HG02938 (cell line): Measurements from ENCODE around the gene SNRNP27.
"Not testable (repeated sequence)": the region's sequence is repeated elsewhere in the genome, so short reads cannot be mapped to it uniquely, and the experiment has no call there.

Experiments
- ATAC-seq: cut with Tn5 transposase; IDR thresholded peaks from one replicate; pipeline ENCODE4 v1.9.1; 2021; ENCODE audit warnings: mild to moderate bottlenecking, moderate library complexity; ENCODE audit not compliant: unreplicated experiment

SNRNP27 gene

DNA sequence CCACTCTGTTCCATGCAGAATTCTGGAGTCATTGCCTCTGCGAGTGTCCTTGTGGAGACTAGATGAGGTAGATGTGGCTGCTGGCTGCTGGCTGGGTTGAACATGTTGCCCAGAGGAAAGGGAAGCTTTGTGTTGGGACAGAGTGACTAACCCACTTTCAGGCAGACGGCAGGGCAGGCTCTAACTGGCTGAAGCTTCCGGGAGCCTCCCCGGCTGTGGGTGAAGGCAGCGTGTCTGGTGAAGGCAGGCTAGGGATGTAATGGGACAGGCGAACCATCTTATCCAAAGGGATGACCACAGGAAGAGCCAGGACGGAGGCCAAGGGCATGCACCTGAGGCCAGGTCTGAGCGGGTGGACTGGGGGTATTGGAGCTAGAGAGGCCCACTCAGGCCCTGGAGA, 51.7 kb downstream of the SNRNP27 start:
- ATAC-seq: no peak

DNA sequence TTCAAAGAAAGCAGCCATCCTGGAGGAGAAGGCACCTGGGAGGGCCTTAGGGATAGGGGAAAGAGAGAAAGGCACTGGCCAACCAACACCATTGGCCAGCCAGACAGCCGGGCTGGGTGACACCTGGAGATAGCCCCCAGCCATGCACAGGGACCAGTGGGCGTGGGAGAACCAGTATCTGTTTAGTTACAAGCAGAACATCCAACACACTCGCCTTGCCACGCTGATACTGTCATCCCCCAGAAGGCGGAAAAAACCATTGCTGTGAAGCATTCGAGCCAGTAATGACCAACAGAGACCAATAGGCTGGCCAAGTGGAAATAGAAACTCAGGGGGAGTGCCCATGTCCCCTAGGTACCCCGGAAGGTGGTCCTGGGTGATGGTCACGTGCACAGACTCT, 52.2 kb downstream of the SNRNP27 start:
- no peak for ATAC-seq

DNA sequence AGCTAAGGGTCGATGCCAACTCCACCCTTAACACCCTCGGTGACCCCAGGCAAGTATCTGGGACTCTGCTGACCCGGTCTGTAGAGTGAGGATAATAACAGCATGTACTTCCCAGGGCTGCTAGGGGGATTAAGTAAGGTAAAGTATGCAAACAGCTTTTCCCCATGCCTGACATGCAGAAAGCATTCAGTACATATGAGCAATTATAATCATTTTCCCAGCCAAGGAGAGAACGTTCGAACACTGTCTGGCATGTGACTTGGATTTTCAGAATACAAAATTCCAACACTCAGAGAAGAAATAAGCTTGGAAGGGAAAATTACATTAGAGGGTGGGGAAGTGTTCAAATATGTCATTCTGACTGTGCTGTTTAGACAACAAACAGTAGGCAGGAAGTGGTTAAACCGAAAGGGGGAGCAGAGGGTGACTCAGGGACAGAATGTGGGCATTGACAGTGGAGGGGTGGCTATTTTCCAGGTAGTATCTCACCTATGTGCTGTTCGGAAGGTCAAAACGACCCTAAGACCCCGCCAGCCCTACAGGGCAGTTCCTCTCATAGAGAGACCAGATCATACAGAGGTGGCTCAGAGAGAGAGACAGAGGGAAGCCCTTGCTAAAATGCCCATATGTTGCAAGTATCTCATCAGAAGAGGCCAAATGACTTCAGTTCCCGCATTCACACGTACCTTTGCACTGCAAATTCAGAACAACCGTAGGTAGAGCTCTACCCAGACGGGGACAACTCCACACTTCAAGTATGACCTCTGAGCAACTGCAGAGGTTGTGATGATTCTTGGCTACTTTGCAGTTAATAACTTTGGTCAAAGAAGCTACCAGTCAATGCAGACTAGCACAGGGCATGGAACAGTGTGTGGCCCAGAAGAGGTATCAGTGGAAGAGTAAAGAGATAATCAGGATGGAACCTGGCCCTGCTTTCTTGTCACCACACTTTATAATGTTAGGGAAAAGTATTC, 52.9 kb downstream of the SNRNP27 start:
- peak; percentile 65 for ATAC-seq

DNA sequence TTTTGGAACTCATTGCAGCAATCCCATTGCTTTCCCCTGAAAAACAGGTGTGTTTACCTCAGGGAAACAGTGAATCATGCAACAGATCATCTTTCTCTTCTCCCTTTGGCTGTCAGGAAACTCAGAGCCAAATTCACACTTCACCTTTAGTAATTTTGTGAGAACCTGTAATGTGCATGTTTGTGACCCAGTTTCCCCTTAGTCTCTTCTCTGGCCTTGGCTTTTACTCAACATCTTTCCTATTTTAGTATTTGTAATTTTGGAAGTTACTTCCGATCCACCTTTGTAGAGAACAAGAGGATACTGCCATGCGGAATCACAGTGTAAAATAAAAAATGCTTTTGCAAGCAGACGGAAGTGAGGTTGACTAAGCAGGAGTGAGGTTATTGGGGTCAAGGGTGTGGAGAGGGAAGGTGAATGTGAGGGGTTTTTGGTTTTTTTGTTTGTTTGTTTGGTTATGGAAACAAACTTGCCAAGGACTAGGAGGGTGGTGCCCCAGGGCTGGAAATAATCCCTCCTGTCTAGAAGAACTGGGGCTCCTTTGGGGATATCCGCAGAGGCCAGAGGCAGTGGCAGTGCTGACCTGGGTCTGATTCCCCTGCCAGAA, 53.7 kb downstream of the SNRNP27 start:
- ATAC-seq: no peak

DNA sequence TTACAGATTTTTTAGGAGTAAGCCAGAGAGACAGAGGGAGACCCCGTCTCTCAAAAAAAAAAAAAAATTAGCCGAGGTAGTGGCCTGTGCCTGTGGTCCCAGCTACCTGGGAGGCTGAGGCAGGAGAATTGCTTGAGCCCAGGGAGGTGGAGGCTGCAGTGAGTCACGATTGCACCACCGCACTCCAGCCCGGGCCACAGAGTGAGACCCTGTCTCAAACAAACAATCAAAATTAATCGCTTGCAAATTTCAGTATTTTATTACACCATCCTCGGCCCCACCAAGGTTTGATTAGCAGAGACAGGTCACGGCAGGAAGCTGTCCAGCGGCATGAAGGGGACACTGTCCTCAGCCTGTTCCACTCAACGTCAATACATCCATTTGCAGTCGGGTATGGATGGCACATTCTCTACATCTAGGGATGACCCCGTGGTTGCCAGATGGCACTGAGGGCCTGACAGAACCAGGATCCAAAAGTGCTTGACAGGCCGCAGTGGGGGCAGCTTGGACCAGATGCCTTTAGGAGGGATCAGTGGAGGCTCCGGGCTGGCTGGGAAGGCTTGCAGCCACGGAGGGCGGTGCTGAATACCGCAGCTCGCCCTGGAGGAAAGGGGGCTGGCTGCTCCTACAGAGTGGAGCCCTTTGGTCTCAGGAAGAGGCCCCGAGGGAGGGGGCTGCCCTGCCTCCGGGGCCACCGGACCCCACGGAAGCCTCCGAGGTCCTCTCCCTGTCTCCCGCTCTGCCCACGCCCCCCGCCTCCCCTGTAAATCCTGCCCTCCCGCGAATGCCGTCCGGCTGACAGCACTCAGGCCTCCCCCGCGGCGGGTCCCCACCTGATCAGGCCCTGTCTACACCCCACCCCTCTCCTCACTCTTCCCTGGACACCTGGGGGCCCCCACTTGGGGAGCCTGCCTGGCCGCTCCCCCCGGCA, 54.5 kb downstream of the SNRNP27 start:
- ATAC-seq: no peak

DNA sequence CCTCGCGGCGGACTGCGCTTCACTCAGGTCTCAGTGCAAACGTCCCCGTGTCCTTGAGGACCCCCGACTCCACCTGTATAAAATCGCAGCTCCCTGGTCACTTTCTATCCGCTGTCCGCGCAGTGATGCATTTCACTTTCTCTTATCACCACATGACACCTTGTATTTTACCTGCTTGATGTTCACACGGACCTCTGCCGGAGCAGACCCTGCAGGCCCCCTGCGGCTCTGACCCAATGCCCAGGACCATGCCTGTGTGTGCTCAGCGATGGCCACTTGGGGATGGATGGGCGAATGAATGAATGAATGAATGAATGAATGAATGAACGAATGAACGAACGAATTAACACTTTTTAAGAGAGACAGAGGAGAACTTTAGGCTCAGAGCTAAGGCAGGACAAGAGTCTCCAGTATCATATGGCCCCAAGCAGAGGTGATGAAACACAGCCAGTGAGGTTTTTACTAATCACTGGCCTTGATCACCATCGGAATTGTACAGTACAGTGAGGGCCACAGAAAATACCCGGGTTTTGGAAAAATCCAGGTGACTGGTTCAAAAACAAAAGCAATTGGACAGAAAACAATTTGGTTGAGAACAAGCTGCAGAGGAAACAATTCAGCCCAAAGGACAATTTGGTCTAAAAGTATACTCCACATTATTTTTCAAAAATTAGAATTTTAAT, 55.3 kb downstream of the SNRNP27 start:
- ATAC-seq: no peak

DNA sequence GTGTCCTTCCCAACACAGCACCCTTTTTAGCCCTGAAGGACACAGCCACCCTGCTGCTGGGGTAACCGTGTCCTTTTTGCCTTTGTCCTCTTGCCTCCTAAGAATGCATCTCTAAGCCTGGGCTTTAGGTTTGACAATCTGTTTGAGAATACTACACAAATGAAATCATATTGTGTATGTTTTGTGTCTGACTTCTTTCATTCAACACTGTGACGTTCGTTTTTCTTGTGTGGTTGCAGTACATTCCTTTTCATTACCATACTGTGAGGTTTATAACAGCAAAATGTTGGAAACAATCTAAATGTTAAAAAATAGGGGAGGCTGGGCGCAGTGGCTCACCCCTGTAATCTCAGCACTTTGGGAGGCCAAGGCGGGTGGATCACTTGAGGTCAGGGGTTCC, 56.5 kb downstream of the SNRNP27 start:
- ATAC-seq: no peak

DNA sequence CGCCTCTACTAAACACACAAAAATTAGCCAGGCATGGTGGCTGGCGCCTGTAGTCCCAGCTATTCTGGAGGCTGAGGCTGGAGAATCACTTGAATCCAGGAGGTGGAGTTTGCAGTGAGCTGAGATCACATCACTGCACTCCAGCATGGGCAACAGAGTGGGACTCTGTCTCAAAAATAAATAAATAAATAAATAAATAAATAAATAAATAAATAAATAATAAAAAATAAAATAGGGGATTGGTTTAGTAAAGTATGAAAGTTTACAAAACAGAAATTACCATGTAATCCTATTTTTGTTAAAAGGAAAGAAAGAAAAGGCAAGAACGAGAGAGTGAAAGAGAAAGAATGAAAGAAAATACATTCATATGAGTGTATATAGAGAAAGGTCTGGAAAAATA, 56.9 kb downstream of the SNRNP27 start:
- not testable (repeated sequence) for ATAC-seq

DNA sequence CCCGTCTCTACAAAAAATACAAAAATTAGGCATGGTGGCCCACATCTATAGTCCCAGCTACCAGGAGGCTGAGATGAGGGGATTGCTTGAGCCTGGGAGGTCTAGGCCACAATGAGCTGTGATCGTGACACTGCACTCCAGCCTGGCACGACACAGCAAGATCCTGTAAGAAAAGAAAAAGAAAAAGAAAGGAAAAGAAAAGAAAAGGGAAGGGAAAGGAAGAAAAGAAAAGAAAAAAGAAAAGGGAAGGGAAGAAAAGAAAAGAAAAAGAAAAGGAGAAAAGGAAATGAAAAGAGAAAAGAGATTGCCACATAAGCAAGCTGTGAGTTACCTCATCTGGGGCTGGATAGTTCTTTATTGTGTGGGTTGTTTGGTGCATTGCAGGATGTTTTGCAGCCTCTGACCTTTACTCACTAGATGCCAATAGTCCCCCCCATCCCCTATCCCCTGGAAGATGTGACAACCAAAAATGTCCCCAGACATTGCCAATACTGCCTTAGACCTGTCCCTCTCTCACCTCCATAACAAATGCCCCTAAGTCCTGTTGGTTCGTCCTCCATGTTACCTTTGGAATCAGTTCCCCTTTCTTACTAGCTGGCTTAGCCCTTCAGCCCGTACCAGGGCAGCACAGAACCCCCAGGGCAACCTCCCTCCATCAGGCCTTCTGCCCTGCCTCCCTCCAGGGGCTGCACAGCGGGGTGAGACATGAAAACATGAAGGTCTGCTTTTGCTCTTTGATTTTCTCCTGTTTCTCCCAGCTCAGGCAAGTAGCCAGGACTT, 58.8 kb downstream of the SNRNP27 start:
- ATAC-seq: no peak

DNA sequence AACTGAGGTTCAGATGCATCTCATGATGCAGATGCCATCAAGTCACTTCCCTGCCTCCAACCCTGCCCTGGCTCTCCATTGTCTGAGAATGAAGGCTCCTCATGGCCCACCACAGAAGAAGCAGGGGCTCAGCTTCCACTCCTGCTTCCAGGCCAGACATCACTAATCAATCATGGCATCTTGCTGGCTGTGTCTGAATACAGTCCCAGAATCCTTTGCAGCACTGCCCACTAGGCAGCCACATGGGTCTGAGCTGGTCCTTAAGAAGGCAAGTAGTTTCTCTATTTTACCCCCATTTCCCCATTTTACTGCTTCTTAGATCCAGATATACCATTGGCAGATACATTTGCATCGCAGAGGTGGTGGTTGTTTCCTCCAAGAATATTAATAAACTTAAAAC, 60.3 kb downstream of the SNRNP27 start:
- ATAC-seq: no peak
